ENCODE data around the gene TEAD4. TPM values are rescaled to one million over a fixed set of nuclear protein-coding genes. Genes with fewer than 3 reads are reported as not detected.

Gene TEAD4
- total RNA-seq, 4 donors from 2014 or later = 3.7 to 13.4 (median 5.4) TPM

DNA sequence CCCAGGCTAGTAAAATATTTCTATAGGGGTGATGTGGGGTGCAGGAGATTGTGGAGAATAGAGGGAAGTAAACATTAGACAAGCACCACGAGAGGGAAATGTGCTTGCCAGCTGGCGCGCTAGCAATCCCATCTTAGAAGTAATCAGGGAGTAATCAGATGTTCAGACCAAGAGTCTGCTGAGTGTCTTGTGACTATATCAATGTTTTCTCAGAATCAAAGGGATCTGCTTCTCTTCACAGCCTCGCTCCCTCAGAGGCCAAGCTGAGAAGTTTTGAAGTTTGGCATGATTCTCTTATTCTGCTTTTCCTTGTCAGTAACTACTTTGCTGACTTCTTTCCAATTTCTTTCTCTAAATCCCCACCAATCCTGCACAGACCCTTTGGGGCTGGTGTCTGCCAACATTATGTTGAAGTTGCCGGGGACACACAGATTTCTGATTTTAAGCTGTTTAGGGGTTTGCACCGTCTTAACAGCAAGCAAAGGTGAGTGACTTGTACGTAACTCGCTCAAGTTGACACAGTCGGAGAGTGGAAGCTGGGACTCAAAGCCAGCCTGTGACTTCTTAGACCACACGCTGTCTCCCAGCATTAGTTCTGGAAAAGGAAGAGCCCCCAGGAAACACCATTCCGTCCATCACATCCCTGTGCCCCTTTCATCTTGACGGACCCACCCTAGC, 96.0 kb downstream of the TEAD4 start:
- TF ChIP-seq CTCF (IDR thresholded peaks at IDR 0.05; ENCODE audit: low read depth) = no peak

GRCh38 chr12:3055704-3056467, 96.7 kb downstream of the TEAD4 start:
- TF ChIP-seq CTCF (IDR thresholded peaks at IDR 0.05; ENCODE audit: low read depth) = no peak

DNA sequence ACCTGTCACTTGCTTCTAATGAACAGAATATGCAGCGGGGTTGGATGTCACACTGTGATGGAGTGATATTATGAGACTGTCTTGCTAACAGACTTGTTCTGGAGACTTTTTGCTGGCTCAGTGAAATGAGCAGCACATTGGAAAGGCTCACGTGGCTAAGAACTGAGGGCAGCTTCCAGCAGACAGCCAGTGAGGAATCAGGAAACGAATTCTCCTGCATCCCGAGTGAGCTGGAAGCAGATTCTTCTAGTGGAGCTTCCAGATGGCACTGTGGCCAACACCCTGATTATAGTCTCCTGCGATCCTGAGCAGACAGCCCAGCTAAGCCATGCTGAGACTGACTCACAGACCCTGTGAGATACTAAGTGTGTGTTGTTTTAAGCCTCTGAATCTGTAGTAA, 101.9 kb downstream of the TEAD4 start:
- no peak for TF ChIP-seq CTCF (IDR thresholded peaks at IDR 0.05; ENCODE audit: low read depth)

DNA sequence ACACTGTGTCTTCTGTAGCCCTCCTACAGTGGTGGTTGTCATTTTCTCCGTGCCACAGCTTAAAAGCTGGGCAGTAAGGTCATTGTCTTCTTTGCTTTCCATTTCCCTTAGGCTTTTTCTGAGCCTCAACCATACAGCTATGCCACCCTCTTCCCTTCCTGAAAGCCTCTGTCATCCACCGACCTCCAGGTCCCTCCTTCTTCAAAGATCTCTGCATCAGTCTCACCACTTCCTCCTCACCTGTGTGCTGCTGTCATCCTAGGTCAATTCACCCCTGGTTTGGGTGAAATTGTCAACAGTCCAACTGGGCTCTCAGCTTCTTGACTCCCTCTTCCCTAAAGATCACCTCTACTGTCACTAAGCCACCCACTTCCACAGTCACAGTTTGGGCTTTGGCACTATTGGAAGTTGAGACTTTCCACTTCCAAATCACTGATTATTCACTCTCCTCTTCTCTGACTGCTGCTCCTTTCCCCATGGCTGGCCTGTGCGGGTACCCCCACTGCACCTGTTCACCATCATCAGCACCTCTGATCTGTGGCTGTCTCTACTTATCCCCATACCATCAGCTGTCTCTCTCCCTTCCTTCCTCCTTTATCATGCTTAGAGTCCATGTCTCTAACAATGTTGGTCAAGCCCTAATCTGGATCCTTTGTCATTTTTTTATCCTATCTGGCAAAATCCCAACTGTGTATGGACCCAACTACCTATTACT, 102.5 kb downstream of the TEAD4 start:
- no peak for TF ChIP-seq CTCF (IDR thresholded peaks at IDR 0.05; ENCODE audit: low read depth)

- no peak for TF ChIP-seq CTCF (IDR thresholded peaks at IDR 0.05; ENCODE audit: low read depth)
Observed at GRCh38 chr12:3065300-3065699, 106.1 kb downstream of the TEAD4 start.

DNA sequence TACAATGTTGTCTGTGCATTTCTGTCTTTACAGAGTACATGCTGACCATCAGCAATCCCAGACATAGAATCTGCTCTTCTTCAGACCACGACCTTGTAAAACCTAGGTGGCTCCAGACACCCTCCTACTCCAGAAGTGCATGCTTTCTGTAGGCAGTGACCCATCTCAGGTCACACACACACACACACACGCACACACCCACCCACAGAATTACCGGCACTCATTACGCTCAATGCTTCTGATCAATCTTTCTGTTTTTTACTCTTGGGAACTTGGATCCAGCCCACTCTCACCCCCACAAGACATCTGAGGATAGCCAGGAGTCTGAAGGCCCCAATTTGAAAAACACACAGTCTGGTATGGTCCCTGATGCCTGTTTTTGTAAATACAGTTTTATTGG, 110.5 kb downstream of the TEAD4 start:
- no peak for TF ChIP-seq CTCF (IDR thresholded peaks at IDR 0.05; ENCODE audit: low read depth)

- TF ChIP-seq CTCF (IDR thresholded peaks at IDR 0.05; ENCODE audit: low read depth) = no peak
Observed at GRCh38 chr12:3071107-3071506, 111.9 kb downstream of the TEAD4 start.

All from subcutaneous adipose tissue (tissue), 4 donors.